WERI-Rb-1 (cell line): ENCODE results near the gene ACOX3.
A peak's percentile ranks its signal among the peaks of the same experiment; 100 is the strongest.
"Not testable (repeated sequence)": the region's sequence is repeated elsewhere in the genome, so short reads cannot be mapped to it uniquely, and the experiment has no call there.

Experiments
- DNase-seq: peaks from one replicate; pipeline ENCODE4 v3.0.0-alpha.2; 2020
- H3K27ac ChIP-seq: fragments of 250-450 bp; sonication (Bioruptor Pico); 2 replicates; pipeline ENCODE4 v1.5.1; 2020; ENCODE audit warnings: mild to moderate bottlenecking, moderate library complexity
- H3K27me3 ChIP-seq: fragments of 250-450 bp; sonication (Bioruptor Pico); 2 replicates; pipeline ENCODE4 v1.5.1; 2021; ENCODE audit warnings: mild to moderate bottlenecking, low read depth, moderate library complexity; ENCODE audit not compliant: insufficient read depth, severe bottlenecking
- H3K36me3 ChIP-seq: fragments of 250-450 bp; sonication (Bioruptor Pico); 2 replicates; pipeline ENCODE4 v1.5.1; 2020; ENCODE audit warnings: mild to moderate bottlenecking, moderate library complexity
- H3K4me3 ChIP-seq: 2 replicates; pipeline ENCODE4 v1.5.1; 2011; ENCODE audit warnings: low read depth, mild to moderate bottlenecking, control low read depth, low read length
- H3K9me3 ChIP-seq: fragments of 250-450 bp; sonication (Bioruptor Pico); 2 replicates; pipeline ENCODE4 v1.5.1; 2021; ENCODE audit warnings: mild to moderate bottlenecking, moderate library complexity; ENCODE audit not compliant: severe bottlenecking
- CTCF ChIP-seq: IDR thresholded peaks from 2 replicates; pipeline ENCODE4 v1.5.1; 2011; ENCODE audit warnings: low read depth, mild to moderate bottlenecking, control low read depth, inconsistent platforms, low read length

ACOX3 gene

GRCh38 chr4:8349664-8350236 lies 90.8 kb downstream of the ACOX3 start:
- Histone ChIP-seq H3K4me3 (no peak overlapping the region), H3K36me3 (no peaks in the 10 kb centered on the region), H3K9me3 (no peaks in the 10 kb centered on the region), H3K27ac (no peak overlapping the region), H3K27me3 (no peaks in the 10 kb centered on the region)
- peak; percentile 4 for DNase-seq
- TF ChIP-seq CTCF, result no peak

GRCh38 chr4:8349236-8349635 lies 91.3 kb downstream of the ACOX3 start:
- H3K9me3 ChIP-seq, H3K4me3 ChIP-seq, H3K36me3 ChIP-seq, H3K27me3 ChIP-seq, H3K27ac ChIP-seq: not testable (repeated sequence)
- peak; percentile 5 for DNase-seq

- H3K9me3 ChIP-seq, result no peaks in the 10 kb centered on the region
- TF ChIP-seq CTCF, result no peak
- H3K36me3 ChIP-seq, result no peaks in the 10 kb centered on the region
- no peak overlapping the region for H3K27ac ChIP-seq
- no peak overlapping the region for H3K4me3 ChIP-seq
- no peak for DNase-seq
- H3K27me3 ChIP-seq, result no peaks in the 10 kb centered on the region
Measured at GRCh38 chr4:8348071-8348470, 92.5 kb downstream of the ACOX3 start.

- Histone ChIP-seq H3K4me3 (no peak overlapping the region), H3K9me3 (no peaks in the 10 kb centered on the region), H3K36me3 (no peaks in the 10 kb centered on the region), H3K27me3 (no peaks in the 10 kb centered on the region), H3K27ac (no peak overlapping the region)
- TF ChIP-seq CTCF, result no peak
- DNase-seq, result no peak
Measured at GRCh38 chr4:8347660-8348059, 92.9 kb downstream of the ACOX3 start.

GRCh38 chr4:8346838-8347605 lies 93.5 kb downstream of the ACOX3 start:
- peaks cover 3% of the 10 kb centered on the region for H3K9me3 ChIP-seq
- no peaks in the 10 kb centered on the region for H3K27me3 ChIP-seq
- no peak overlapping the region for H3K4me3 ChIP-seq
- no peak for DNase-seq
- no peaks in the 10 kb centered on the region for H3K36me3 ChIP-seq
- H3K27ac ChIP-seq, result no peak overlapping the region
- TF ChIP-seq CTCF, result no peak

GRCh38 chr4:8345946-8346814 lies 94.3 kb downstream of the ACOX3 start:
- no peak for DNase-seq
- Histone ChIP-seq H3K27me3 (no peaks in the 10 kb centered on the region), H3K9me3 (peaks cover 3% of the 10 kb centered on the region), H3K27ac (no peak overlapping the region), H3K36me3 (no peaks in the 10 kb centered on the region), H3K4me3 (no peak overlapping the region)
- TF ChIP-seq CTCF, result no peak
